GM12878 (cell line): Measurements from ENCODE around the gene GASK1B. TPM values are rescaled to one million over a fixed set of nuclear protein-coding genes. Genes with fewer than 3 reads are reported as not detected.

Source experiments
- ATAC-seq: fragments of 200-7000 bp; cut with Tn5 transposase; 3 replicates; pipeline ENCODE4 v1.9.1; 2020; ENCODE audit warnings: mild to moderate bottlenecking, moderate library complexity
- BruUV-seq: library from RNA; stranded (reverse); fragments of 400-500 nt; replicated peaks from 2 replicates; lab custom pipeline; 2021; lab: Mats Ljungman, UMichigan
- CTCF ChIA-PET: fragments of 300-600 bp; sonication (Branson Sonifier 250); formaldehyde crosslinking; extraction: SDS; loops from one replicate; lab custom pipeline; 2021; ENCODE audit warnings: inconsistent platforms; lab: Yijun Ruan, JAX
- POLR2A ChIA-PET: fragments of 350-600 bp; formaldehyde crosslinking; extraction: SDS; loops from one replicate; lab custom pipeline; 2021; ENCODE audit warnings: inconsistent platforms; lab: Charles Lee
- RAD21 ChIA-PET: fragments of 300-600 bp; sonication (Branson Sonifier 250); formaldehyde crosslinking; loops from one replicate; lab custom pipeline; 2023; ENCODE audit warnings: antibody characterized with exemption; ENCODE audit not compliant: unreplicated experiment; lab: Charles Lee
- SMC1A ChIA-PET: fragments of 300-600 bp; sonication (Branson Sonifier 250); formaldehyde crosslinking; loops from one replicate; lab custom pipeline; 2023; ENCODE audit not compliant: unreplicated experiment, uncharacterized antibody; lab: Charles Lee
- DNase-seq: peaks from one replicate; pipeline ENCODE4 v3.0.0-alpha.2; 2011; ENCODE audit warnings: low read depth, low spot score
- FAIRE-seq: peaks from 3 replicates; lab custom pipeline; 2011; peaks lifted over from hg19 to GRCh38; lab: Jason Lieb, UNC
- H2AFZ ChIP-seq: 2 replicates; pipeline ENCODE4 v1.6.0; 2011; ENCODE audit warnings: low read depth, low read length, control low read depth; ENCODE audit not compliant: control insufficient read depth
- H3K27ac ChIP-seq: 2 replicates; pipeline ENCODE4 v1.5.1; 2011; ENCODE audit warnings: control low read depth; ENCODE audit not compliant: control insufficient read depth, insufficient read depth
- H3K27me3 ChIP-seq, 2 experiments: replicated peaks in 1 of 2; 2 replicates each; pipeline versions ENCODE4 v1.6.0 to v1.6.1; 2011; ENCODE audit warnings: low read length in 1 of 2; ENCODE audit not compliant: control insufficient read depth in 2 of 2, insufficient read depth in 2 of 2
- H3K36me3 ChIP-seq, 2 experiments: 2 replicates each; pipeline ENCODE4 v1.5.1; 2011; ENCODE audit warnings: low read length in 1 of 2; ENCODE audit not compliant: control insufficient read depth in 2 of 2, insufficient read depth in 2 of 2
- H3K4me1 ChIP-seq: 2 replicates; pipeline ENCODE4 v1.6.1; 2011; ENCODE audit warnings: mild to moderate bottlenecking, low read length, moderate library complexity, mixed read lengths; ENCODE audit not compliant: control insufficient read depth, insufficient read depth
- H3K4me2 ChIP-seq: 2 replicates; pipeline ENCODE4 v1.6.0; 2011; ENCODE audit warnings: control low read depth; ENCODE audit not compliant: control insufficient read depth, insufficient read depth
- H3K4me3 ChIP-seq: fragments of 200-600 bp; sonication (generic); 2 replicates; pipeline ENCODE4 v1.5.1; 2016
- H3K79me2 ChIP-seq: 2 replicates; pipeline ENCODE4 v1.6.0; 2011; ENCODE audit warnings: low read length; ENCODE audit not compliant: control insufficient read depth, insufficient read depth
- H3K9ac ChIP-seq: 2 replicates; pipeline ENCODE4 v1.8.0; 2011; ENCODE audit warnings: low read length, control low read depth, mixed read lengths; ENCODE audit not compliant: control insufficient read depth, insufficient read depth
- H3K9me3 ChIP-seq: replicated peaks from 3 replicates; pipeline ENCODE4 v1.5.1; 2011; ENCODE audit warnings: mild to moderate bottlenecking, low read length; ENCODE audit not compliant: control insufficient read depth, insufficient read depth
- H4K20me1 ChIP-seq: 2 replicates; pipeline ENCODE4 v1.6.0; 2011; ENCODE audit not compliant: control insufficient read depth, insufficient read depth
- BHLHE40 ChIP-seq, 2 experiments: fragments of 450-650 bp in 1 of 2; IDR thresholded peaks; 2 replicates each; pipeline ENCODE4 v1.6.1; 2011 to 2017; ENCODE audit warnings: low read depth in 2 of 2, borderline replicate concordance in 1 of 2, improper control_type of control experiment in 1 of 2, low read length in 1 of 2, mild to moderate bottlenecking in 1 of 2
- CEBPZ ChIP-seq: fragments of 150-350 bp; IDR thresholded peaks from 2 replicates; pipeline ENCODE4 v1.6.1; 2016; ENCODE audit warnings: low read depth, low read length
- MEF2A ChIP-seq: IDR thresholded peaks from 2 replicates; pipeline ENCODE4 v1.6.1; 2011; ENCODE audit warnings: low read depth, mild to moderate bottlenecking, low read length, moderate library complexity; ENCODE audit not compliant: insufficient read depth
- NR2C1 ChIP-seq: fragments of 450-650 bp; IDR thresholded peaks from 2 replicates; pipeline ENCODE4 v1.6.1; 2017; ENCODE audit warnings: antibody characterized with exemption, mild to moderate bottlenecking, moderate library complexity
- TARDBP ChIP-seq: IDR thresholded peaks from 2 replicates; pipeline ENCODE4 v1.6.1; 2016; ENCODE audit warnings: borderline replicate concordance
- ZNF384 ChIP-seq: IDR thresholded peaks from 2 replicates; pipeline ENCODE4 v1.6.1; 2012; ENCODE audit warnings: low read depth, mild to moderate bottlenecking, low read length, improper control_type of control experiment, borderline replicate concordance
- ZZZ3 ChIP-seq: IDR thresholded peaks from 2 replicates; pipeline ENCODE4 v1.6.1; 2011; ENCODE audit warnings: low read depth; ENCODE audit not compliant: control insufficient read depth, insufficient read length
- WGBS: methylation state at CpG from one replicate; pipeline ENCODE4 v1.1.6; 2016; ENCODE audit warnings: low lambda C conversion rate; ENCODE audit not compliant: insufficient replicate concordance, insufficient coverage; ENCODE audit errors: missing lambda C conversion rate; 5-methylcytosine and 5-hydroxymethylcytosine counted together
- in situ Hi-C: fragments of 300-500 bp; cut with MboI; formaldehyde crosslinking; loops from 9 replicates; pipeline ENCODE4 v1.14.3; 2018; ENCODE audit warnings: mixed read lengths
- intact Hi-C: fragments of 100-400 bp; cut with micrococcal nuclease; formaldehyde crosslinking; loops from one replicate; pipeline ENCODE4 v1.14.2; 2022; ENCODE audit not compliant: unreplicated experiment
- polyA plus RNA-seq, 11 experiments: library from polyadenylated mRNA; depleted of rRNA in 4 of 11; unstranded in 6 of 11; stranded (reverse) in 5 of 11; fragments of >200 nt; fragmentation: Nextera tagmentation in 4 of 11; fragmentation: Illumina TruSeq in 1 of 11; extraction: Ambion mirVana in 4 of 11; extraction: Trizol in 1 of 11; gene quantifications; 1 replicate in 1 of 11; 2 replicates in 10 of 11; pipeline versions ENCODE4 v1.2.1 to v1.2.3, GENCODE V29; 2011 to 2016; ENCODE audit warnings: inconsistent platforms in 2 of 11, missing spikeins in 2 of 11, low read depth in 1 of 11
- total RNA-seq, 4 experiments: library from RNA; depleted of rRNA in 3 of 4; stranded (reverse); fragments of >200 nt in 3 of 4; fragmentation: Illumina TruSeq in 1 of 4; extraction: Trizol in 1 of 4; gene quantifications; 2 replicates each; pipeline versions ENCODE4 v1.2.1 to v1.2.3, GENCODE V29; 2013 to 2021

The GASK1B gene
- total and polyA plus RNA-seq, 10 of the 15 experiments (the other 5 are each of a cell fraction or from before 2014, with no cell fraction given), result under 0.01 to 0.21 (median 0.07) TPM; not detected in 1

- TF ChIP-seq TARDBP (no peak), NR2C1 (no peak), MEF2A (no peak), ZNF384 (no peak), ZZZ3 (no peak)
Observed at GRCh38 chr4:158201876-158202275, 29.1 kb upstream of the GASK1B start (continued).

GRCh38 chr4:158201322-158201721, 28.5 kb upstream of the GASK1B start:
- Histone ChIP-seq H3K4me3 (no peak overlapping the region), H3K36me3 (no peaks in the 10 kb centered on the region), H3K9me3 (no peaks in the 10 kb centered on the region), H3K27me3 (no peaks in the 10 kb centered on the region), H3K4me2 (no peak overlapping the region), H2AFZ (no peak overlapping the region), H3K9ac (no peak overlapping the region), H3K4me1 (no peaks in the 10 kb centered on the region), H3K27ac (no peak overlapping the region), H4K20me1 (no peaks in the 10 kb centered on the region), H3K79me2 (no peaks in the 10 kb centered on the region)
- FAIRE-seq (no peak), DNase-seq (no peak), ATAC-seq (no peak)
- intact Hi-C loops (no loop called here), in situ Hi-C loops (no loop called here)
- BruUV-seq, result no TSS peak
- ChIA-PET SMC1A (no interaction called here), RAD21 (no interaction called here), CTCF (no interaction called here), POLR2A (no interaction called here)
- no peak for TF ChIP-seq CEBPZ
- peak in 1 of 2 experiments; percentile 34; a peak in 2 of 4 replicates for TF ChIP-seq BHLHE40 (IDR thresholded peaks at IDR 0.05; ENCODE audit: borderline replicate concordance in 1 of 2, low read depth in 2 of 2, low read length in 1 of 2)
- 39% methylated on average over 4 of the region's 4 CpGs for WGBS
